Measurements from ENCODE around the gene OPRL1.
A peak's percentile ranks its signal among the peaks of the same experiment; 100 is the strongest.

OPRL1 gene

DNA sequence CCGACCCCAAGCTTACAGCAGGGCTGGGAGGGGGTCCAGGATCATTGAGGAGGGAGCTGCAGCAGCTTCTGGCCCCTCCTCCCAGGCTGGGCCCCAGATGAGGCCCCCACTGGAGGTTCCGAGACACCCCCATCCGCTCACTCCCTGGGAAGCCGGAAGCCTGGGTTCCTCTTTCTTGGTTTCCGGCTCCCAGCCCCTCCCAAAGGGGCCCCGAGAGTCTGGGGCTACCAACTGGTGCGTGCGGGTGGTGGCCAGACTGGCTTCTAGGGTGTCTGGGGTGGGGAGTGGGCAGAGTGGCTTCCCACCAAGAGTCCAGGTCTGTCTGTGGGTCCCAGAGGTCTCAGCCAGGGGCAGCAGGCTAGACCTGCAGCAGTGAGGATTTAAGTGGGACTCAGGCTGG is 2.8 kb upstream of the OPRL1 start:
- no peak for DNase-seq (ENCODE audit: low read depth)
- peaks cover 3% of the 10 kb centered on the region for H3K27me3 ChIP-seq (replicated peaks; ENCODE audit: control insufficient read depth, insufficient read depth, low read length)
- peaks cover 6% of the 10 kb centered on the region for H3K36me3 ChIP-seq (ENCODE audit: control insufficient read depth, insufficient read depth, low read length, severe bottlenecking)
- no peak overlapping the region for H3K9ac ChIP-seq (ENCODE audit: low read length)
- no peak overlapping the region for H3K4me3 ChIP-seq (ENCODE audit: low read length)
- H3K9me3 ChIP-seq (ENCODE audit: control insufficient read depth, low read length) = no peaks in the 10 kb centered on the region
- H3K4me1 ChIP-seq (ENCODE audit: control insufficient read depth, insufficient read depth, low read length) = peaks cover 17% of the 10 kb centered on the region

- peaks cover 6% of the 10 kb centered on the region for H3K36me3 ChIP-seq (ENCODE audit: control insufficient read depth, insufficient read depth, low read length, severe bottlenecking)
- no peak overlapping the region for H3K9ac ChIP-seq (ENCODE audit: low read length)
- H3K9me3 ChIP-seq (ENCODE audit: control insufficient read depth, low read length) = no peaks in the 10 kb centered on the region
- DNase-seq (ENCODE audit: low read depth) = no peak
- H3K4me1 ChIP-seq (ENCODE audit: control insufficient read depth, insufficient read depth, low read length) = peaks cover 17% of the 10 kb centered on the region
- H3K27me3 ChIP-seq (replicated peaks; ENCODE audit: control insufficient read depth, insufficient read depth, low read length) = peaks cover 7% of the 10 kb centered on the region
- H3K4me3 ChIP-seq (ENCODE audit: low read length) = no peak overlapping the region
Measured at GRCh38 chr20:64077541-64077875, 2.4 kb upstream of the OPRL1 start.

GRCh38 chr20:64077876-64078551 is 1.9 kb upstream of the OPRL1 start:
- Histone ChIP-seq H3K4me3 (ENCODE audit: low read length) (peak overlapping the region; percentile 84), H3K27me3 (replicated peaks; ENCODE audit: control insufficient read depth, insufficient read depth, low read length) (peaks cover 10% of the 10 kb centered on the region), H3K4me1 (ENCODE audit: control insufficient read depth, insufficient read depth, low read length) (peaks cover 19% of the 10 kb centered on the region), H3K9me3 (ENCODE audit: control insufficient read depth, low read length) (no peaks in the 10 kb centered on the region), H3K9ac (ENCODE audit: low read length) (peak overlapping the region; percentile 89), H3K36me3 (ENCODE audit: control insufficient read depth, insufficient read depth, low read length, severe bottlenecking) (peaks cover 6% of the 10 kb centered on the region)
- no peak for DNase-seq (ENCODE audit: low read depth)

DNA sequence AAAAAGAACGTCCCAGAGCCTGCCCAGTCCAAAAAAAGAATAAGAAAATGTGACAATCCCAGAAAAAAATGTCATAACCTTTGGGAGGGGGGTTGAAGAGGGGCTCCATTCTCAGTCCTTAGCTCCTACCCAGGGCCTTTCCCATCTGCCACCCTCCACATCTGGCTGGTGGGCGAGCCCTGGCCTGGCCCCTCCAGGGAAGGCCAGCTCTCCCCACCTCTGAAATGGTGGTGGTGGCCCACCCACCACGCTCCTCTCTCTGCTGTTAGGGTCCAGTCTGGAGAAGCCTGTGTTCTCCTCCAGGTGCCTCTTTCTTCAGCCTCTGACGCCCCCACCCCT is 979 bp upstream of the OPRL1 start:
- H3K4me1 ChIP-seq (ENCODE audit: control insufficient read depth, insufficient read depth, low read length) = peaks cover 22% of the 10 kb centered on the region
- no peak for DNase-seq (ENCODE audit: low read depth)
- H3K4me3 ChIP-seq (ENCODE audit: low read length) = peak overlapping the region; percentile 84
- H3K36me3 ChIP-seq (ENCODE audit: control insufficient read depth, insufficient read depth, low read length, severe bottlenecking) = peaks cover 3% of the 10 kb centered on the region
- no peaks in the 10 kb centered on the region for H3K9me3 ChIP-seq (ENCODE audit: control insufficient read depth, low read length)
- peak overlapping the region; percentile 89 for H3K9ac ChIP-seq (ENCODE audit: low read length)
- peaks cover 12% of the 10 kb centered on the region for H3K27me3 ChIP-seq (replicated peaks; ENCODE audit: control insufficient read depth, insufficient read depth, low read length)

DNA sequence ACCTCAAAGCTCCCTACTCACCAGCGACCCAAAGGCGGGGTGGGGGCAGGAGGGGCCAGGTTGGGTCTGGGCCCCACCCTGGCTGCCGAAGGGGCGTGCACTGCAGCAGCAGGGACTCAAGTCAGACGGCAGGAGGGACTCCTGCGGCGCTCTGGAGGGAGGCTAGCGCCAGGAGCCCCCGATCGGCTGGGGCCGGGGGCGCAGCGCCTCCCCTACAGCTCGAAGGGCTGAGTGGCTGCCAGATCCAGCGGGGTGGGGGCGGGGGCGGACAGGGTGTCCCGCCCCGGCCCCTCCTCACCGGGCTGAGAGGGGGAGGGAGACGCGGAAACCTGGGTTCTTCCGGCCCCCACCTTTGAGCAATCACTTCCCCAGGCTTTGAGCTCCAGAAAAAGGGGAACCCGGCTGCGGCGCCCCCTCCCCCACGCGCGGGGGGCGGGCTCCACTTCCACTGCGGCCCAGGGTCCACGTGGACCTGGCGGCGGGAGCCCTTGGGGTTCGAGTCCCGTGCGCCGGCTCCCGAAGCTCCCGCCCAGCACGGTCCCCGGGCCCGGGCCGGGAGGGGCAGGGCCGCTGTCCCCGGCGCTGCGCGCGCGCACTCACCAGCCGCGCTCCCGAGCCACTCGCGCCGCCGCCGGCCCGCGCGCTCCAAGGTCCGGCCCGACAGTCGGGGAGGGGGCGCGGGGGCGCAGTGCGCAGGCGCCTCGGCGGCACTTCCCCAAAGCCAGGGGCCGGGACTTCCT is 439 bp upstream of the OPRL1 start, which contains the start of gene RGS19:
Gene RGS19, minus strand, starts transcription at position 246 of the 740 bp plus-strand sequence. CDS start 2,632 bp downstream, outside the sequence.
- H3K4me3 ChIP-seq (ENCODE audit: low read length) = peak within 1 kb of the TSS; percentile 84
- H3K36me3 ChIP-seq (ENCODE audit: control insufficient read depth, insufficient read depth, low read length, severe bottlenecking) = no peaks in the 10 kb centered on the region
- peaks cover 16% of the 10 kb centered on the region for H3K27me3 ChIP-seq (replicated peaks; ENCODE audit: control insufficient read depth, insufficient read depth, low read length)
- DNase-seq (ENCODE audit: low read depth) = peak; percentile 80
- H3K4me1 ChIP-seq (ENCODE audit: control insufficient read depth, insufficient read depth, low read length) = peaks cover 23% of the 10 kb centered on the region
- peak within 1 kb of the TSS; percentile 89 for H3K9ac ChIP-seq (ENCODE audit: low read length)
- H3K9me3 ChIP-seq (ENCODE audit: control insufficient read depth, low read length) = no peaks in the 10 kb centered on the region

DNA sequence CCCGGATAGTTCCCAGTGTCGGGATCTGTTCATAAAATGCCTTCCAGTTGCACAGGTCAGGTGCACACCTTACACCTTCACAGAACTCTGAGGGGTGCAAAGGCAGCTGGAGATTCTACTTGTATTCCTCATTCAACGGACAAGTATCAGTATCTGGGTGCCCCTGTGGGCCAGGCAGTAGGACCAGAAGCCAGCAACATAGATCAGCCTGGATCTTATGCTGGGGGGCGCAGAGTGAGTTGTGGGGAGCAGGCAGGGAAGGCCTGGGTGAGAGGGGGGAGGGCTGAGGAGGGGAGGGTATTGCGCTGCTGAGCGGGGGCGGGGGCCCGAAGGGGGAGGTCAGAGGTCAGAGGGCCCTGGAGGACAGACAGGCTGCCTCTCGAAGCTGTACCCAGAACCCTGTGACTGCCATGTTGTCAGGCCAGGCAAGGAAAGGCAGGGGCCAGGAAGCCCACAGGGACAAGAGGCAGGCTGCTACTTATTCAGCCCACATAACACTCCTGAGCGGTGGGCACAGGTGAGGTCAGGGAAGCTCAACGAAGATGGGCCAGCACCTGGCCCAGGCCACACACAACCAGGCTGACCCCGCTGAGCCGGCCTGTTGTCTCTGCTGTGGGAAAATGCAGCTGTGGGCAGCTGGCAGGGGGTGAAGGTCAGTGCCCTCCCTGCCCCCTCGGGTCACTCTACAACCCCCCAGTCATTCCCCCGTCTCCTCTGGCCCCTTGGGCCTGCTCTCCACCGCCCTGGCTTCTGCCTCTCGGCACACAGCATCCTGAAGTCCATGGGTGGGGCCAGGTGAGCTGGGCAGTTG is 1.1 kb downstream of the OPRL1 start:
- no peak for DNase-seq (ENCODE audit: low read depth)
- Histone ChIP-seq H3K9me3 (ENCODE audit: control insufficient read depth, low read length) (no peaks in the 10 kb centered on the region), H3K36me3 (ENCODE audit: control insufficient read depth, insufficient read depth, low read length, severe bottlenecking) (no peaks in the 10 kb centered on the region), H3K4me1 (ENCODE audit: control insufficient read depth, insufficient read depth, low read length) (peaks cover 23% of the 10 kb centered on the region), H3K27me3 (replicated peaks; ENCODE audit: control insufficient read depth, insufficient read depth, low read length) (peaks cover 31% of the 10 kb centered on the region), H3K4me3 (ENCODE audit: low read length) (no peak overlapping the region), H3K9ac (ENCODE audit: low read length) (no peak overlapping the region)

- H3K4me3 ChIP-seq (ENCODE audit: low read length) = no peak overlapping the region
- no peak overlapping the region for H3K9ac ChIP-seq (ENCODE audit: low read length)
- H3K36me3 ChIP-seq (ENCODE audit: control insufficient read depth, insufficient read depth, low read length, severe bottlenecking) = no peaks in the 10 kb centered on the region
- H3K27me3 ChIP-seq (replicated peaks; ENCODE audit: control insufficient read depth, insufficient read depth, low read length) = peaks cover 35% of the 10 kb centered on the region
- no peaks in the 10 kb centered on the region for H3K9me3 ChIP-seq (ENCODE audit: control insufficient read depth, low read length)
- peaks cover 23% of the 10 kb centered on the region for H3K4me1 ChIP-seq (ENCODE audit: control insufficient read depth, insufficient read depth, low read length)
- no peak for DNase-seq (ENCODE audit: low read depth)
Measured at GRCh38 chr20:64081624-64081964, 1.7 kb downstream of the OPRL1 start.

DNA sequence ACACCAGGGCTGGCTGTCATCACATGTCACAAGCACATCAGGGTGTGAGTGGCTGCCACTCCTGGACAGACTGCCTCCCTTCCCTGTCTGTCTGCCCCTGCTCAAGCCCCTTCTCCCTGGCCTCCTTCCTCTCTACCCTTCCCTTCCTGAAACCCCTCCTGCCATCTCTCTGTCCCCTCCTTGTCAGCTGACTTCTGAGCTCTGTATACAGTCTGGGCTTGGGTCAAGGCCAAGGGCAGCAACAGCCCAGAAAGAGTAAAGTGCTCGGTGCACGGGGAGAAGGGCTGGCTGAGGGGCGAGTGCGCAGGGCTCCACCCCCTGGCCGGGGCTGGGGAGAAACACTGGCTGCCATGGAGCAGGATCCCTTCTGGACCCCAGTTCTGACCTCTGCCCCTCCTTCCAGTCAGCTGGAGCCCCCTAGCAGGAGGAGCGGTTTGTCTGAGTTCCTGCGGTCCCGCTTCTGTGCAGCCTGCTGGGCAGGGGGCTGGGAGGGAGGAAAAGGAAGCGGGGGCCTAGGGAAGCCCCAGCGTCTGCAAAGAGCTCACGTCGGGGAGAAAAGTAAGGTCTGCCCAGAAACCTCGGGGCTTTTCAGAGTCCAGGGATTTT is 2.3 kb downstream of the OPRL1 start:
- no peaks in the 10 kb centered on the region for H3K36me3 ChIP-seq (ENCODE audit: control insufficient read depth, insufficient read depth, low read length, severe bottlenecking)
- no peaks in the 10 kb centered on the region for H3K9me3 ChIP-seq (ENCODE audit: control insufficient read depth, low read length)
- DNase-seq (ENCODE audit: low read depth) = no peak
- no peak overlapping the region for H3K9ac ChIP-seq (ENCODE audit: low read length)
- peaks cover 23% of the 10 kb centered on the region for H3K4me1 ChIP-seq (ENCODE audit: control insufficient read depth, insufficient read depth, low read length)
- H3K27me3 ChIP-seq (replicated peaks; ENCODE audit: control insufficient read depth, insufficient read depth, low read length) = peaks cover 35% of the 10 kb centered on the region
- no peak overlapping the region for H3K4me3 ChIP-seq (ENCODE audit: low read length)

DNA sequence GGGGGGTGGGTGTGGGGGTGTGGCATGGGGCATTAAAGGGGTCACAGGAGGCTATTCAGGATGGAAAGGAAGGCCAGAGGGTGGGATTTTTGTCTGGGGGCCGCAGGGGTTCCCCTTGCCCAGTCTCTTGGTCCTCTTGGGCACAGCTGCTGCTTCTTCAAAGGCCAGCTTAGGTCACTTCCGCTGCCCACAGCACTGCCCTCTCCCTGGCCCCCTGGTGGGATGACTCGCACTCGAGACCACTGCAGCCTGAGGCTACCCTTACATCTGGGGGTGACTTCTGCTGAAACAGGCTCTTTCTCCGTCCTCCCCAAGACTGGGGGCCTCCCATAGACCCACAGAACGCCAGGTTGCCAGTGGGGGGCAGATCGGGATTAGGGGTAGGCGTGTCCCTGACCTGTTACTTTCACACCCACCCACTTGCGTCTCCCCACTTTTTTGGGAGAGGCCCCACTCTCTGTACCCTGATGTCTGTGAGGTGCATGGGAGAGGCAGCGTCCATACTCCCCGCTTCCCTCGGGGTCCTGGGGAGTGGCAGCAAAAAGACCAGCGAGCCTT is 3.0 kb downstream of the OPRL1 start:
- H3K9me3 ChIP-seq (ENCODE audit: control insufficient read depth, low read length) = no peaks in the 10 kb centered on the region

GRCh38 chr20:64083378-64083803 is 3.5 kb downstream of the OPRL1 start:
- H3K4me3 ChIP-seq (ENCODE audit: low read length) = peak overlapping the region; percentile 71
- peak; percentile 85 for DNase-seq (ENCODE audit: low read depth)
- no peaks in the 10 kb centered on the region for H3K9me3 ChIP-seq (ENCODE audit: control insufficient read depth, low read length)
- peaks cover 42% of the 10 kb centered on the region for H3K27me3 ChIP-seq (replicated peaks; ENCODE audit: control insufficient read depth, insufficient read depth, low read length)
- no peaks in the 10 kb centered on the region for H3K36me3 ChIP-seq (ENCODE audit: control insufficient read depth, insufficient read depth, low read length, severe bottlenecking)
- no peak overlapping the region for H3K9ac ChIP-seq (ENCODE audit: low read length)
- peaks cover 19% of the 10 kb centered on the region for H3K4me1 ChIP-seq (ENCODE audit: control insufficient read depth, insufficient read depth, low read length)

More for the DNA sequence above, 3.0 kb downstream of the OPRL1 start:
- Histone ChIP-seq H3K36me3 (ENCODE audit: control insufficient read depth, insufficient read depth, low read length, severe bottlenecking) (no peaks in the 10 kb centered on the region), H3K9ac (ENCODE audit: low read length) (no peak overlapping the region), H3K4me1 (ENCODE audit: control insufficient read depth, insufficient read depth, low read length) (peaks cover 23% of the 10 kb centered on the region), H3K27me3 (replicated peaks; ENCODE audit: control insufficient read depth, insufficient read depth, low read length) (peaks cover 40% of the 10 kb centered on the region), H3K4me3 (ENCODE audit: low read length) (peak overlapping the region; percentile 47)
- DNase-seq (ENCODE audit: low read depth) = no peak

Measured in adipocyte (in vitro differentiated cells).